Mesendoderm (in vitro differentiated cells): ENCODE data around the gene SKA2.

Source experiments
- DNase-seq: peaks from one replicate; pipeline ENCODE4 v3.0.0; 2013
- H2AK5ac ChIP-seq: 2 replicates; pipeline ENCODE4 v1.6.1; 2013; ENCODE audit warnings: low read length, inconsistent platforms
- H2BK120ac ChIP-seq: 2 replicates; pipeline ENCODE4 v1.6.1; 2013; ENCODE audit warnings: low read depth, mild to moderate bottlenecking, low read length, moderate library complexity, mixed read lengths
- H2BK15ac ChIP-seq: replicated peaks from 2 replicates; pipeline ENCODE4 v1.6.1; 2013; ENCODE audit warnings: low read depth, mild to moderate bottlenecking, moderate library complexity
- H2BK5ac ChIP-seq: 2 replicates; pipeline ENCODE4 v1.6.1; 2013; ENCODE audit warnings: low read length, inconsistent platforms
- H3K18ac ChIP-seq: 2 replicates; pipeline ENCODE4 v1.6.1; 2013; ENCODE audit warnings: mild to moderate bottlenecking, low read length, mixed read lengths
- H3K23ac ChIP-seq: one replicate; pipeline ENCODE4 v1.6.1; 2013; ENCODE audit warnings: low read length
- H3K27ac ChIP-seq: 2 replicates; pipeline ENCODE4 v1.5.1; 2013; ENCODE audit warnings: low read depth, mild to moderate bottlenecking, inconsistent platforms, low read length, moderate library complexity
- H3K27me3 ChIP-seq: 2 replicates; pipeline ENCODE4 v1.6.1; 2013; ENCODE audit warnings: low read length, control low read depth, mild to moderate bottlenecking, inconsistent platforms; ENCODE audit not compliant: insufficient read depth, poor library complexity
- H3K36me3 ChIP-seq: 2 replicates; pipeline ENCODE4 v1.6.1; 2013; ENCODE audit warnings: low read length, inconsistent platforms; ENCODE audit not compliant: control insufficient read depth, insufficient read depth
- H3K4ac ChIP-seq: one replicate; pipeline ENCODE4 v1.6.1; 2013; ENCODE audit warnings: low read depth, mild to moderate bottlenecking, low read length, moderate library complexity
- H3K4me1 ChIP-seq: 2 replicates; pipeline ENCODE4 v1.6.1; 2013; ENCODE audit warnings: low read depth, low read length, inconsistent platforms; ENCODE audit not compliant: control insufficient read depth
- H3K4me2 ChIP-seq: 2 replicates; pipeline ENCODE4 v1.6.1; 2013; ENCODE audit warnings: low read length
- H3K4me3 ChIP-seq: 2 replicates; pipeline ENCODE4 v1.5.1; 2013; ENCODE audit warnings: mild to moderate bottlenecking, low read length
- H3K56ac ChIP-seq: one replicate; pipeline ENCODE4 v1.6.1; 2013; ENCODE audit warnings: low read length
- H3K79me1 ChIP-seq: 2 replicates; pipeline ENCODE4 v1.6.1; 2013; ENCODE audit warnings: low read length, inconsistent platforms
- H3K79me2 ChIP-seq: 2 replicates; pipeline ENCODE4 v1.6.1; 2013; ENCODE audit warnings: mild to moderate bottlenecking, low read length; ENCODE audit not compliant: control insufficient read depth, insufficient read depth
- H3K9ac ChIP-seq: 2 replicates; pipeline ENCODE4 v1.6.1; 2013; ENCODE audit warnings: low read length, inconsistent platforms
- H4K5ac ChIP-seq: one replicate; pipeline ENCODE4 v1.6.1; 2013; ENCODE audit warnings: low read length
- H4K8ac ChIP-seq: one replicate; pipeline ENCODE4 v1.6.1; 2013; ENCODE audit warnings: low read depth, mild to moderate bottlenecking, control low read depth, low read length, moderate library complexity
- WGBS: extraction: QIAGEN DNeasy Blood & Tissue Kit; methylation state at CpG from one replicate; pipeline ENCODE4 v1.1.7; 2013; ENCODE audit warnings: low lambda C conversion rate, missing lambda C conversion rate; ENCODE audit not compliant: insufficient coverage; ENCODE audit errors: extremely low coverage; 5-methylcytosine and 5-hydroxymethylcytosine counted together

SKA2 gene

GRCh38 chr17:59151006-59151405 lies 4.0 kb downstream of the SKA2 start:
- H3K4ac ChIP-seq: no peak overlapping the region
- H3K79me1 ChIP-seq: peaks cover 7% of the 10 kb centered on the region
- no peak overlapping the region for H2BK15ac ChIP-seq
- no peaks in the 10 kb centered on the region for H3K36me3 ChIP-seq
- no peak overlapping the region for H3K4me2 ChIP-seq
- no peak overlapping the region for H3K4me3 ChIP-seq
- peak overlapping the region; percentile 20 for H3K9ac ChIP-seq
- no peak overlapping the region for H2BK5ac ChIP-seq
- H3K56ac ChIP-seq: no peak overlapping the region
- H3K27ac ChIP-seq: no peak overlapping the region
- H2AK5ac ChIP-seq: no peak overlapping the region
- H3K23ac ChIP-seq: no peak overlapping the region
- H4K5ac ChIP-seq: no peak overlapping the region
- H3K79me2 ChIP-seq: peaks cover 62% of the 10 kb centered on the region
- DNase-seq: no peak
- no peak overlapping the region for H3K18ac ChIP-seq
- H2BK120ac ChIP-seq: no peak overlapping the region
- no CpG with 5 or more reads among the region's 5 CpGs for WGBS
- H3K27me3 ChIP-seq: no peaks in the 10 kb centered on the region
- H4K8ac ChIP-seq: no peak overlapping the region
- H3K4me1 ChIP-seq: peaks cover 2% of the 10 kb centered on the region

DNA sequence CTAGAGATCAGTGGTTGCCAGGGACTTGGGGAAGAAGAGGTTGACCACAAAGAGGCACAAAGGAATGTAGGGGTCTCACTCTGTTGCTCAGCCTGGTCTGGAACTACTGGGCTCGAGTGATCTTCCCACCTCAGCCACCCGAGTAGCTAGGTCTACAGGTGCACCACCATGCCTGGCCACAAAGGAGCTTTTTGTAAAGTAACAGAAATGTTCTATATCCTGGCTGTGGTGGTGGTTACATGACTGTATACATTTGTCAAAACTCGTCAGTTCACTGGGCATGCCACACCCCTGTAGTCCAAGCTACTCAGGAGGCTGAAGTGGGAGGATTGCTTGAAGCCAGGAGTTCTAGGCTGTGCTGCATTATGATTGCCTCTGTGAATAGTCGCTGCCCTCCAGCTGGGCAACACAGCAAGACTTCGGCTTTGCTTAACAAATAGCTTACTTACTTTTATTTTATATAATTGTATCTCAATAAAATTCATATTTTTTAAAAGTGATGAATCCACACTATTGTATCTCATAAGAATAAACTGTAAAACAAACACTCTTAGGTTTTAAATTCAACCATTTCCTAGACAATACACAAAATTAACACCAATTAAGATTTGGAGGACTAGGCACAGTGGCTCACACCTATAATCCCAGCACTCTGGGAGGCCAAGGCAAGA lies 5.0 kb downstream of the SKA2 start:
- H3K79me1 ChIP-seq: peaks cover 7% of the 10 kb centered on the region
- no peak overlapping the region for H3K27ac ChIP-seq
- peaks cover 2% of the 10 kb centered on the region for H3K4me1 ChIP-seq
- H3K4me3 ChIP-seq: no peak overlapping the region
- no peaks in the 10 kb centered on the region for H3K36me3 ChIP-seq
- no peak overlapping the region for H3K56ac ChIP-seq
- no peak overlapping the region for H3K4ac ChIP-seq
- peak overlapping the region; percentile 12 for H3K23ac ChIP-seq
- H4K5ac ChIP-seq: no peak overlapping the region
- no peak for DNase-seq
- H3K79me2 ChIP-seq: peaks cover 69% of the 10 kb centered on the region
- no peak overlapping the region for H3K4me2 ChIP-seq
- no peak overlapping the region for H4K8ac ChIP-seq
- no CpG with 5 or more reads among the region's 5 CpGs for WGBS
- no peak overlapping the region for H2AK5ac ChIP-seq
- no peak overlapping the region for H2BK120ac ChIP-seq
- no peak overlapping the region for H3K18ac ChIP-seq
- no peak overlapping the region for H2BK5ac ChIP-seq
- no peak overlapping the region for H2BK15ac ChIP-seq
- no peaks in the 10 kb centered on the region for H3K27me3 ChIP-seq
- no peak overlapping the region for H3K9ac ChIP-seq

DNA sequence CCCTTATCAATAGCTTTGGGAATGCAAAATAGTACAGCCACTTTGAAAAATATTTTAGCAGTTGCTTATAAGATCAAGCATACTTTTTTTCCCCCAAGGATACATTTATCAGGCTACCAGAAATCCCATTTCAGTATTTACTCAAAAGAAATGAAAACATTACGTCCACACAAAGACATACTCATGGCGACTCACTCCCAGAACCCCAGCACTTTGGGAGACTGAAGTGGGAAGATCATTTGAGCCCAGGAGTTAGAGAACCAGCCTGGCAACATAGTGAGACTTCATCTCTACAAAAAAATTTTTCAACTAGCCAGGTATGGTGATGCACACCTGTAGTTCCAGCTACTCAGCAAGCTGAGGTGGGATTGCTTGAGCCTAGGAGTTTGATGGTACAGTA lies 5.9 kb downstream of the SKA2 start:
- H3K18ac ChIP-seq: no peak overlapping the region
- H3K4me3 ChIP-seq: no peak overlapping the region
- no peak overlapping the region for H3K56ac ChIP-seq
- H4K5ac ChIP-seq: no peak overlapping the region
- H2BK15ac ChIP-seq: no peak overlapping the region
- H3K79me2 ChIP-seq: peaks cover 74% of the 10 kb centered on the region
- H3K9ac ChIP-seq: no peak overlapping the region
- no peak for DNase-seq
- H2AK5ac ChIP-seq: no peak overlapping the region
- peaks cover 7% of the 10 kb centered on the region for H3K79me1 ChIP-seq
- H3K4ac ChIP-seq: no peak overlapping the region
- no peaks in the 10 kb centered on the region for H3K27me3 ChIP-seq
- H3K4me1 ChIP-seq: peaks cover 2% of the 10 kb centered on the region
- H4K8ac ChIP-seq: no peak overlapping the region
- H3K4me2 ChIP-seq: no peak overlapping the region
- H2BK5ac ChIP-seq: no peak overlapping the region
- WGBS: no CpG with 5 or more reads among the region's 2 CpGs
- H2BK120ac ChIP-seq: no peak overlapping the region
- no peak overlapping the region for H3K27ac ChIP-seq
- no peaks in the 10 kb centered on the region for H3K36me3 ChIP-seq
- no peak overlapping the region for H3K23ac ChIP-seq

- Histone ChIP-seq H4K8ac (no peak overlapping the region), H3K27ac (no peak overlapping the region), H3K18ac (no peak overlapping the region), H2BK120ac (no peak overlapping the region), H2BK15ac (no peak overlapping the region), H3K23ac (no peak overlapping the region), H2AK5ac (no peak overlapping the region), H3K79me1 (peaks cover 9% of the 10 kb centered on the region), H4K5ac (no peak overlapping the region), H3K79me2 (peaks cover 70% of the 10 kb centered on the region), H3K4me1 (no peaks in the 10 kb centered on the region), H3K9ac (no peak overlapping the region), H3K4ac (no peak overlapping the region), H3K36me3 (no peaks in the 10 kb centered on the region), H3K56ac (no peak overlapping the region), H2BK5ac (no peak overlapping the region), H3K27me3 (no peaks in the 10 kb centered on the region), H3K4me3 (no peak overlapping the region), H3K4me2 (no peak overlapping the region)
- DNase-seq: no peak
- no CpG with 5 or more reads among the region's 4 CpGs for WGBS
Measured at GRCh38 chr17:59145571-59146096, 9.4 kb downstream of the SKA2 start.

DNA sequence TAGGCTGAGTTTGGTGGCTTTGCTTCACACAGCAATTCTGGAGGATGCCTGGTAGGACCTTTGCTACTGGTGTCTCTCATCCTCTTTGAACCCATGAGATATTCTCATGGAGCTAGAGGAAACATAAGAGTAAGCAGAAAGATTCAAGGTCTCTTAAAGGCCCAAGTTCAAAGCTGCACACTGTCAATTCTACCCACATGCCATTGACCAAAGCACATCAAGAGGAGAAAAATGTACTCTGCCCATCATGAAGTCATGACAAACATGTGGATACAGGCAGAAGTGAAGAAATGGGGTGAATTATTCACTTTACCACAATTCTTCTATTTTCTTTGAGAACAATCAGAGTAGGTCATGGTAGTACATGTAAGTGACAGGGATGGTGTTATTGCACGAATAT lies 13.1 kb downstream of the SKA2 start:
- H2BK120ac ChIP-seq: no peak overlapping the region
- no peak overlapping the region for H3K27ac ChIP-seq
- no peak overlapping the region for H4K8ac ChIP-seq
- H3K4me3 ChIP-seq: no peak overlapping the region
- H3K56ac ChIP-seq: no peak overlapping the region
- no peaks in the 10 kb centered on the region for H3K27me3 ChIP-seq
- DNase-seq: no peak
- no peak overlapping the region for H4K5ac ChIP-seq
- no peak overlapping the region for H3K4ac ChIP-seq
- H2BK5ac ChIP-seq: no peak overlapping the region
- H3K4me1 ChIP-seq: no peaks in the 10 kb centered on the region
- H3K18ac ChIP-seq: no peak overlapping the region
- H2AK5ac ChIP-seq: no peak overlapping the region
- H3K9ac ChIP-seq: no peak overlapping the region
- H2BK15ac ChIP-seq: no peak overlapping the region
- no peak overlapping the region for H3K23ac ChIP-seq
- H3K4me2 ChIP-seq: no peak overlapping the region
- peaks cover 5% of the 10 kb centered on the region for H3K79me1 ChIP-seq
- H3K79me2 ChIP-seq: peaks cover 52% of the 10 kb centered on the region
- no peaks in the 10 kb centered on the region for H3K36me3 ChIP-seq
- no CpG with 5 or more reads among the region's 1 CpG for WGBS

GRCh38 chr17:59139939-59140338 lies 15.0 kb downstream of the SKA2 start:
- H3K4ac ChIP-seq: no peak overlapping the region
- no peak overlapping the region for H2AK5ac ChIP-seq
- no peak overlapping the region for H2BK15ac ChIP-seq
- no peak overlapping the region for H3K4me2 ChIP-seq
- H3K4me1 ChIP-seq: no peaks in the 10 kb centered on the region
- H4K5ac ChIP-seq: no peak overlapping the region
- peaks cover 44% of the 10 kb centered on the region for H3K79me2 ChIP-seq
- H3K27me3 ChIP-seq: no peaks in the 10 kb centered on the region
- no peak overlapping the region for H4K8ac ChIP-seq
- no peak overlapping the region for H3K9ac ChIP-seq
- no peaks in the 10 kb centered on the region for H3K36me3 ChIP-seq
- H2BK120ac ChIP-seq: no peak overlapping the region
- no peak overlapping the region for H3K27ac ChIP-seq
- no peak overlapping the region for H3K18ac ChIP-seq
- no CpG with 5 or more reads among the region's 4 CpGs for WGBS
- DNase-seq: no peak
- peaks cover 5% of the 10 kb centered on the region for H3K79me1 ChIP-seq
- H3K4me3 ChIP-seq: no peak overlapping the region
- H2BK5ac ChIP-seq: no peak overlapping the region
- H3K23ac ChIP-seq: no peak overlapping the region
- H3K56ac ChIP-seq: no peak overlapping the region
